ENCODE results near the gene KCTD4. TPM values are rescaled to one million over a fixed set of nuclear protein-coding genes. Genes with fewer than 3 reads are reported as not detected.

Gene KCTD4
- total RNA-seq, 1 experiment from 2014 or later = not detected

- Histone ChIP-seq H4K20me1 (ENCODE audit: low read length) (no peaks in the 10 kb centered on the region), H3K4me2 (ENCODE audit: low read length) (no peak overlapping the region), H3K9ac (ENCODE audit: low read length) (no peak overlapping the region), H3K9me2 (replicated peaks; ENCODE audit: low read length) (no peaks in the 10 kb centered on the region), H3K27ac (ENCODE audit: low read length) (no peak overlapping the region), H3K27me3 (ENCODE audit: low read length) (no peaks in the 10 kb centered on the region), H3K4me1 (ENCODE audit: insufficient read depth, low read length) (no peaks in the 10 kb centered on the region), H3K9me3 (ENCODE audit: low read length) (no peaks in the 10 kb centered on the region), H3K79me2 (ENCODE audit: low read length) (peaks cover 23% of the 10 kb centered on the region), H3K36me3 (ENCODE audit: low read depth, low read length) (peaks cover 3% of the 10 kb centered on the region; the same call in 1 of the 2 replicates), H2AFZ (ENCODE audit: low read length) (no peak overlapping the region), H3F3A (ENCODE audit: low read length, unreplicated experiment) (no peaks in the 10 kb centered on the region), H3K4me3 (ENCODE audit: low read length) (no peak overlapping the region)
- ATAC-seq (no peak), DNase-seq (no peak)
- BruUV-seq (replicated peaks) = no TSS peak
- intact Hi-C loops (cut with micrococcal nuclease) = no loop called here
- CTCF ChIA-PET = no interaction called here
- POLR2A ChIA-PET (ENCODE audit: unreplicated experiment) = no interaction called here
- no peak for TF ChIP-seq EZH2phosphoT487 (IDR thresholded peaks at IDR 0.05; ENCODE audit: borderline replicate concordance, low read length)
- no peak for TF ChIP-seq CTCF (conservative IDR thresholded peaks at IDR 0.05; ENCODE audit: low read depth, low read length)
- no peak for TF ChIP-seq EZH2 (IDR thresholded peaks at IDR 0.05; ENCODE audit: low read length, unreplicated experiment)
These were observed 27.2 kb upstream of the KCTD4 start for GRCh38 chr13:45228002-45228401.

GRCh38 chr13:45226024-45226423 lies 25.2 kb upstream of the KCTD4 start:
- Histone ChIP-seq H3K27me3 (ENCODE audit: low read length) (no peaks in the 10 kb centered on the region), H3F3A (ENCODE audit: low read length, unreplicated experiment) (no peaks in the 10 kb centered on the region), H3K79me2 (ENCODE audit: low read length) (peaks cover 38% of the 10 kb centered on the region), H2AFZ (ENCODE audit: low read length) (no peak overlapping the region), H3K4me2 (ENCODE audit: low read length) (no peak overlapping the region), H3K9ac (ENCODE audit: low read length) (no peak overlapping the region), H3K9me3 (ENCODE audit: low read length) (no peaks in the 10 kb centered on the region), H4K20me1 (ENCODE audit: low read length) (no peaks in the 10 kb centered on the region), H3K4me3 (ENCODE audit: low read length) (no peak overlapping the region), H3K9me2 (replicated peaks; ENCODE audit: low read length) (no peaks in the 10 kb centered on the region), H3K36me3 (ENCODE audit: low read depth, low read length) (peaks cover 3% of the 10 kb centered on the region; the same call in 1 of the 2 replicates), H3K27ac (ENCODE audit: low read length) (no peak overlapping the region), H3K4me1 (ENCODE audit: insufficient read depth, low read length) (0 out of 2 replicates have a peak, but pooled peaks cover 6% of the 10 kb centered on the region)
- ChIA-PET POLR2A (ENCODE audit: unreplicated experiment) (no interaction called here), CTCF (no interaction called here)
- BruUV-seq (replicated peaks) = no TSS peak
- intact Hi-C loops (cut with micrococcal nuclease) = no loop called here
- DNase-seq (no peak), ATAC-seq (no peak)
- no peak for TF ChIP-seq EZH2 (IDR thresholded peaks at IDR 0.05; ENCODE audit: low read length, unreplicated experiment)
- TF ChIP-seq CTCF (conservative IDR thresholded peaks at IDR 0.05; ENCODE audit: low read depth, low read length) = no peak
- no peak for TF ChIP-seq EZH2phosphoT487 (IDR thresholded peaks at IDR 0.05; ENCODE audit: borderline replicate concordance, low read length)

GRCh38 chr13:45225370-45225769 lies 24.5 kb upstream of the KCTD4 start:
- no peak for TF ChIP-seq EZH2 (IDR thresholded peaks at IDR 0.05; ENCODE audit: low read length, unreplicated experiment)
- TF ChIP-seq EZH2phosphoT487 (IDR thresholded peaks at IDR 0.05; ENCODE audit: borderline replicate concordance, low read length) = no peak
- no peak for TF ChIP-seq CTCF (conservative IDR thresholded peaks at IDR 0.05; ENCODE audit: low read depth, low read length)
- Histone ChIP-seq H3K9me3 (ENCODE audit: low read length) (no peaks in the 10 kb centered on the region), H3K4me3 (ENCODE audit: low read length) (no peak overlapping the region), H2AFZ (ENCODE audit: low read length) (no peak overlapping the region), H3K9ac (ENCODE audit: low read length) (no peak overlapping the region), H3F3A (ENCODE audit: low read length, unreplicated experiment) (peaks cover 2% of the 10 kb centered on the region), H3K9me2 (replicated peaks; ENCODE audit: low read length) (no peaks in the 10 kb centered on the region), H3K4me1 (ENCODE audit: insufficient read depth, low read length) (peaks cover 11% of the 10 kb centered on the region), H3K27ac (ENCODE audit: low read length) (no peak overlapping the region), H4K20me1 (ENCODE audit: low read length) (no peaks in the 10 kb centered on the region), H3K4me2 (ENCODE audit: low read length) (no peak overlapping the region), H3K27me3 (ENCODE audit: low read length) (no peaks in the 10 kb centered on the region), H3K79me2 (ENCODE audit: low read length) (peaks cover 45% of the 10 kb centered on the region), H3K36me3 (ENCODE audit: low read depth, low read length) (peaks cover 3% of the 10 kb centered on the region; the same call in 1 of the 2 replicates)
- CTCF ChIA-PET = no interaction called here
- DNase-seq = no peak
- POLR2A ChIA-PET (ENCODE audit: unreplicated experiment) = no interaction called here
- BruUV-seq (replicated peaks) = no TSS peak
- intact Hi-C loops (cut with micrococcal nuclease) = no loop called here
- ATAC-seq = no peak
